GM18499 (cell line): ENCODE measurements around the gene NOL3.

Source experiments
- ATAC-seq: cut with Tn5 transposase; IDR thresholded peaks from one replicate; pipeline ENCODE4 v1.9.1; 2021; ENCODE audit warnings: moderate number of reproducible peaks; ENCODE audit not compliant: insufficient read depth, unreplicated experiment

NOL3 gene

DNA sequence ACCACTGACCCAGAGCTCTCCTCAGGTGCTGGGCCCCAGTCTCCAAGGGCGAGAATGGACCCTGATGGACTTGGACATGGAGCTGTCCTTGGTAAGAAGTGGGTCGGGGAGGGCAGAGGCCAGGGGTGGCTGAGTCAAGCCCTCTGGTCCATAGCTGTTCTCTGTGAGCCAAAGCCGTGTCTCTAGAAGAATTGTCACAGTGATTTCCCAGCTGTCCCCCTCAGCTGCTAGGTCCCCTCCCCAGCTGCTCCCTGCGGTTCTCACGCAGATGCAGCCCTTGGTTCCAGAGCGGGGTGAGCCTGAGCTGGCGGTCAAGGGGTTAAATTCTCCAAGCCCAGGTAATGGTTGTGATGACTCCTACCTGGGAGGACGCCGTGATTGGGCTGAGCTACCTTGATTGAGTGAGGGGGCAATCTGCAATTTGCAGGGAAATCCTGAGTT, 1.3 kb upstream of the NOL3 start:
- no peak for ATAC-seq

DNA sequence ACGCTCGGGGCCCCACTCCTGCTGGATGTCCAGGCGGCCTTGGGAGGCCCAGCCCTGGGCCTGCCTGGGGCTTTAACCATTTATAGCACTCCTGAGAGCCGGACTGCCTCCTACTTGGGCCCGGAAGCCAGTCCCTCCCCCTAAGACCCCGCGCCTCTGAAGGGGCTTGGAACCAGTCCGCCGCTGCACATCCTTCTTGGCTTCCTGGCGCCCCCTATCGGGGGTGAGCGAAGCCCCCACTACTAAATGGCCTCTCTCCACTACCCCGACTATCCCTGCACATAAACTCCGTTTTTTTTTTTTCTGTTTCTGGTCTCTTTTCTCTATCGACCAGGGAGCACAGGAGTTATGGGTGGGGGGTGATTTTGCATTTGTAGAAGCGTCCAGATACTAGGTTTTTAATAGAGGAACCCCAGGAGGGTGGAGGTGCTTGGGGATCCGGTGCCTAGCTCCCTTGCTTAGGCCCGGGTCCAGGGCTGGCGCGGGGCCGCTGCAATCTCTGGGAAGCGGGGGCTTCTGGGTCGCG, 633 bp upstream of the NOL3 start:
- ATAC-seq: no peak

GRCh38 chr16:67170949-67171649, 761 bp downstream of the NOL3 start:
- ATAC-seq: no peak

GRCh38 chr16:67173323-67173722, 3.0 kb downstream of the NOL3 start:
- ATAC-seq: no peak

DNA sequence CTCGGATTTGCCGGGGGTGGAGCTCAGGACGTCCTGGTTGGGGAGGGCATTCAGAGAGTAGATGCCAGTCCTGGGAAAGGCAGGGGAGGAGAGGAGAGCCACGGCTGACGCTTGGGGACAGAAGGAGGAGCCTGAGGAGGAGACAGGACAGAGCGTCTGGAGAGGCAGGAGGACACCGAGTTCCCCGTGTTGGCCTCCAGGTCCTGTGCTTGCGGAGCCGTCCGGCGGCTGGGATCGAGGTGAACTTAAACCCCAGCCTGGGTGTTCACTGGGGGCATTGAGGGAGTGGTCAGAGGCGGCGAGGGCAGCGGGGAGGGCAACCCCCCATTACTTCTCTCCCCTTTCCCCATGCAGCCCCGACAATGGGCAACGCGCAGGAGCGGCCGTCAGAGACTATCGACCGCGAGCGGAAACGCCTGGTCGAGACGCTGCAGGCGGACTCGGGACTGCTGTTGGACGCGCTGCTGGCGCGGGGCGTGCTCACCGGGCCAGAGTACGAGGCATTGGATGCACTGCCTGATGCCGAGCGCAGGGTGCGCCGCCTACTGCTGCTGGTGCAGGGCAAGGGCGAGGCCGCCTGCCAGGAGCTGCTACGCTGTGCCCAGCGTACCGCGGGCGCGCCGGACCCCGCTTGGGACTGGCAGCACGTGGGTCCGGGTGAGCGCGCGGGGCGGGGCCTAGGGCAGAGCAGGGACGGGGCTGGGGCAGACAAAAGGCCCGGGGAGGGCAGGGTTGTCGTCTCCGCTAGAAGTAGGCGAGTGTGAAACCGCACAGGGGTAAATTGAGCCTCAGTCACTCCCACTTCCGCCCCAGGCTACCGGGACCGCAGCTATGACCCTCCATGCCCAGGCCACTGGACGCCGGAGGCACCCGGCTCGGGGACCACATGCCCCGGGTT, 3.7 kb downstream of the NOL3 start:
- no peak for ATAC-seq

DNA sequence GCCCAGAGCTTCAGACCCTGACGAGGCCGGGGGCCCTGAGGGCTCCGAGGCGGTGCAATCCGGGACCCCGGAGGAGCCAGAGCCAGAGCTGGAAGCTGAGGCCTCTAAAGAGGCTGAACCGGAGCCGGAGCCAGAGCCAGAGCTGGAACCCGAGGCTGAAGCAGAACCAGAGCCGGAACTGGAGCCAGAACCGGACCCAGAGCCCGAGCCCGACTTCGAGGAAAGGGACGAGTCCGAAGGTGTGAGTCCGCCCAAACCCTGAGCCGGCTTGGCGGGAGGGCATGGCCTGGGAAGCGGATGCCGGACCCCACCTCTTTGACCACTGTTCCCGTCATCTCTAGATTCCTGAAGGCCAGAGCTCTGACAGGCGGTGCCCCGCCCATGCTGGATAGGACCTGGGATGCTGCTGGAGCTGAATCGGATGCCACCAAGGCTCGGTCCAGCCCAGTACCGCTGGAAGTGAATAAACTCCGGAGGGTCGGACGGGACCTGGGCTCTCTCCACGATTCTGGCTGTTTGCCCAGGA, 4.4 kb downstream of the NOL3 start:
- no peak for ATAC-seq

GRCh38 chr16:67176662-67177061, 6.3 kb downstream of the NOL3 start:
- ATAC-seq: no peak

- ATAC-seq: no peak
Measured at GRCh38 chr16:67177743-67178699, 7.7 kb downstream of the NOL3 start.

DNA sequence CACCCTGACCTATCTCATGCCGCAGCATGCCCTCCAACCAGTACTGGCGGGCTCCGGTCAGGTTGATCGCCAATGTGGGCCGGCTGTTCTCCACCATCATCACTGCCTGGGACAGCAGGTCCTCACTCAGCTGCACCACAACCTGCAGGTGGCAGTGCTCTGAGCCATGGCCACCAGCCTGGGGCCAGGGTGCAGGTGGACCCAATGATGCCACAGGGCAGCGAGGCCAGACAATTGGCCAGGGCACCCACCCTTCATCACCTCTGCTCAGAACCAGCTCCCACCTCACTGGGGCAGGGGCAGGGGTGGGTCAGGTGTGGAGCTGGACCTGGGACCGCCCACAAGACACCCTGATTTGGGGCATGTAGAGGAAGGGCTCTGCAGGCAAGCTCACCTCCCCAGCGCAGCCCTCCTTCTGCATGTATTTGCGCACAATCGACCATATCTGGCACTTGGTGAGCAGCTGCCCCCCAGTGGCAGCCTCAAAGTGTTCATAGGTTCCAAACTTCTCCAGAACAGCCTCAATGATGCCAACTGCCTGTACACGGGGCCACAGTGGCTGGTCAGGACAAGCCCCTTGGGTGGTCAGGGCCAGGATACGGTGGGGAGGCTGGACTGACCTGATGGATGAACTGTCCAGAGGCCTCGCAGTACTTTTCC, 9.2 kb downstream of the NOL3 start:
- no peak for ATAC-seq

- ATAC-seq: no peak
Measured at GRCh38 chr16:67180166-67180565, 9.8 kb downstream of the NOL3 start.

GRCh38 chr16:67181346-67181745, 11.0 kb downstream of the NOL3 start:
- ATAC-seq: no peak

DNA sequence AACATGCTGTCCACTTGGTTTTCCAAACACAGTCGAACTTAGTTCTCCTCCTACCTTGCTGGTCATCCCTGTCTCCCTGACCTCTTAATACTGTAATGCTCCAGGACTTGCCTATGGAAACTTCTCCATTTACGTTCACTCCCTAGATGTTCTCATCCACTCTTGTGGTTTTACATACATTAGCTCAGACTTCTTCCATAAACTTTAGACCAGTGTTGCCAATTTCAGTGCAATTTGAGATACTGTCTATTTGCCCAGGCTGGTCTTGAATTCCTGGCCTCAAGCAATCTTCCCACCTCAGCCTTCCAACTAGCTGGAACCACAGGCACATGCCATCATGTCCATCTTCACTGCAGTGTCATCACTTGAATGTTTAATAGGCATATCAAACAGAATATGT, 11.9 kb downstream of the NOL3 start:
- no peak for ATAC-seq

DNA sequence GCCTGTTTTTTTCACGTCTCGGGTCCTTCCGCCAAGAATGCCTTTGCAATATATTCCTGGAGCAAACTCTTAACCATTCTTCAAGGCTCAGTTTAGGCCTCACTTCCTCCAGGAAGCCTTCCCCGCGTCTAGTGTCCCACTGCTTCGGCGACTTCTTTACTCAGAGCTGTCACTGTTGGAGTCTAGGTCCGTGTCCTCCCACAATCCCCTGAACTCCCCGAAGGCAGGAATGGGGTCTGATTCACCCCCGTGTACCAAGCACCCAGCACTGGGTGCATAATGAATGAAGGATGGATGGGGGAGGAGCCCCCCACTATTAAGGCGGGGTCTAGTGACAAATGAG, 12.9 kb downstream of the NOL3 start:
- no peak for ATAC-seq

DNA sequence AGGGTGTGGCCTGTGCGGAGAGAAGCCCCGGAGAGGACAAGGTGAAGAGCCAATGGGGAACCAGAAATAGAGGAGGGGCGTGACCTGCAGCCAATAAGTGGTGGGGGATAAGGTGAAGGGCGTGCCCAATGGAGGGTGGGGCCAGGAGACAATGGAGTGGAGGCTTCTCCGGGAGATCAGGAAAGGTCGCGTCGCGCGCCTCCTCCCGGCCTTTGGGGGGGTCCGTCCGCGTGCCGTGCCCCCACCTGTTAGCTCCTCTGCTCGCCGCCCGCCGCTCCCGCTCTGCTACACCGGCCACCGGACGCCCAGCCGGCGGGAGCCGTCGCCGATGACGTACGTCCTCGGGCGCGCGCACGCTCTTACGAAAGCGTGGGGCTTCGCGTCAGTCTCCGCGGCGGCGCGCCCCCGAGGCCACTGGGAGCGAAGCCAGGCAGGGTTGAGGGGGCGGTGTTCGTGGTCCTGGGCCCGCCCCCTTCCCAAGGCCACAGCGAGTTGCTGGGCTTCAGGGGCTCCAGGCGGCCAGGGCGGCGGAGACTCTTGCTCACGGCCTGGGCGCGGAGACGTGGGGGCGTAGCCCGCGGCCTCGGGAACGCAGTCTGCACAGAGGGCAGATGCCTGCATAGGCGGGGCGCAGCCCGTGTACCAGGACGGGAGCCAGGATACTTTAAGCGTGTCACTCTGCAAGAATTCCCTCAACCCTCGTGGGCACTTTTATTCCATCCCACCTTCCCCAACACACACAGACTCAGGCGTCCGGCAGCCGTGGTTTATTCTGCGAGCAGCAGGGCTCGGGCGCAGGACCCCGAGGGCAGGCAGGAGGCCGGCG, 13.5 kb downstream of the NOL3 start, which contains the start of gene MATCAP1:
TSS of gene MATCAP1 (minus strand) at position 337 of the 826 bp plus-strand sequence. CDS start 3,353 bp downstream, outside the sequence.
- ATAC-seq: peak; percentile 84

DNA sequence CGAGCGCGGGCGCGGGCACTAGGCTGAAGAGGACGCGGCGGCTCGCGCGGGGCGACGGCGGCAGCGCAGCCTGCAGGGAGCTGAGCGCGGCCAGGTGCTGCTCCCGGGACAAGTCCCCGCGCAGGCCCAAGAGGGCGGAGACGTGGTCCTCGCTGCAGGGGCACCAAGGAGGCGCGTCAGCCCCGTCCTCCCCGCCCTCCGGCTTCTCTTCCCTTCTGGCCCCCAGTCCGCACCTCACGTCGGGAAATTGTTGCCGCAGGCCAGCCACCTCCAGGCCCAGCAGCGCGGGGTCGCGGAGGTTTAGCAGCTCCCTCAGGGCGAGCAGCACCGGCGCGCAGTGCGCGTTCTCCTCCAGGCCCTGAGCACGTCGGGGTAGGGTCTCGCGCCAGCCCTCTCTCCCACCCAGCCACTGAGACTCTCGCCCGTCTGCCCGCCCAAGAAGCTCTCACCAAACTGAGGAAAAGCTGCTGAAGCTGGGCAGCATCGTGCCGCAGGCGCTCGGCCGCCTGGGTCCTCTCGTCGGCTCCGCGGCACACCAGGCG, 14.2 kb downstream of the NOL3 start:
- ATAC-seq: no peak

DNA sequence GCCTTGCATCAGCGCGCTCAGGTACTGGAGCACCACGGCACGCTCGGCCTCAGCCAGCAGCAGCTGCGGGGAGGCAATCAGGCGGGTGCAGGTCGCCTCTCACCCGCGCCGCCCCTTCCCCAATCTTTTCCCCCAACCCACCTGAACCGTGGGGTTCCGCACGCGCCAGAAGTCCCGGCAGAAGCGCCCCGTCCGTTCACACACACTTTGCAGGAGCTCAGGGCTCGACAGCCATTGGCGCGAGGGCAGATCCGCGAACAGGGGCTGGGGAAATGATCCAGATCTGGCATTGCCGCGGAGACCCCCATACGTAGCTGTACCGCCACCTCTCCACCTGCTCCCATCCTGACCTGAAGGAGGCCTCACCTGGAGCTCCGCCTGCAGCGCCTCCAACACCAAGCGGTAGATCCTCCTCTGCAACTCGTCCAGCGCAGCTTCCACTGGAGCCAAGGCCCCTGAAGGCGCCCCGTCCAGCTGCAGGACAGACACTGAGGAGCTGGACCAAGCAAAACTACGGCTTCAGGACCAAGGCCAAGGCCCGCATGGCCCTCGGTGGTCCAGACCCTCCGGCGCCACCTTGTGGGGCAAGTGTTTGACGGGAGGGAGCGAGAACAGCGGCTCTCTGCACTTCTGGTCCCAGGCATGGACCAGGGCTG, 14.8 kb downstream of the NOL3 start:
- no peak for ATAC-seq

DNA sequence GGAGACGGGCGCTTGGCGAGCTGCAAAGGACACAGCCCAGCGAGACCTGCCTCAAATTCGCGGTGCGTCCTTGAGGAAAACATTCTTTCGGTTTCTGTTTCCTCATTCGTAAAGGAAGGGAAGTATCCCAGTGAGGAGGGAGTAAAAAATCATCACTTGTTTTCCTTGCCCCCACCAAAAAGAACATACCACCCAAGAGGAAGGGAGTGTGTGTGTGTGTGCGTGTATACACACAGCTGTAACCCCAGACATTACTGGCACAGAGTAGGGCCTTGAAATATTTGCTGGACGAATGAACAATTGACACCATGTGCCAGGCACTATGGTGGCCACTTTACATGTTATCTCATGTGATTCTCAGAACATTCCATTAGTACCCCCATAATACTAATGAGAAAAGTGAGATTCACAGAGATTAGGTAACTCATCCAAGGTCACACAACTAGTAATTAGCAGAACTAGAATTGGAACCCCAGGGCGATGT, 15.4 kb downstream of the NOL3 start:
- no peak for ATAC-seq

GRCh38 chr16:67186550-67186950, 16.2 kb downstream of the NOL3 start:
- no peak for ATAC-seq
